ENCODE data around the gene RBM10. TPM values are rescaled to one million over a fixed set of nuclear protein-coding genes. Genes with fewer than 3 reads are reported as not detected.

RBM10 gene
- polyA plus RNA-seq, 1 donor, result 39.5 TPM

- no peak overlapping the region for H3K27ac ChIP-seq (ENCODE audit: low read length)
- no peak for DNase-seq
- WGBS (ENCODE audit: insufficient coverage, low lambda C conversion rate), result 87% methylated on average over 4 of the region's 23 CpGs
- no peaks in the 10 kb centered on the region for H3K9me3 ChIP-seq (ENCODE audit: control insufficient read depth, low read depth, low read length)
- H3K27me3 ChIP-seq (ENCODE audit: control insufficient read depth, insufficient read depth, low read length), result no peaks in the 10 kb centered on the region
- no peak overlapping the region for H3K4me3 ChIP-seq (ENCODE audit: low read length)
- no peaks in the 10 kb centered on the region for H3K4me1 ChIP-seq (ENCODE audit: control insufficient read depth, insufficient read depth, low read length)
- peaks cover 77% of the 10 kb centered on the region for H3K36me3 ChIP-seq (ENCODE audit: control insufficient read depth, insufficient read depth, low read length)
Measured at GRCh38 chrX:47176101-47176740, 31.2 kb downstream of the RBM10 start.

DNA sequence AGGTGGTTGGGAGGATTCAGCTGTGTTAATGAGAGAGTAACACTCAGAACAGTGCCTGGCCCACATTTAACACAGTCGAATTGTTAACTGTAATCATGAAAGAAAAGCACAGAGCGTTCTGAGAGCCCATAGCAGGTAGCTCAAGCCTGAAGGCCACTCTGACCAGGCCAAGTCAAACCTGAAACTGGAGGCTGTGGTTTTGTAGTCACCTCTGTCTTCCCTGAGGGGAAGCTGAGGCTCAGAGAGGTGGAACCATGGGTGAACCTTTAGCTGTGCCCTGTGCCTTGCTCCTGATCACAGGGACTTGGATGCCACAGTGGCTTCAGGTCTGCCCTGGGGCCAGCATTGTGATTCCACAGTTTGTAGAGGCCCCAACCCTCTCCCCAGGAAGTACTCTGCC is 32.1 kb downstream of the RBM10 start:
- no peaks in the 10 kb centered on the region for H3K9me3 ChIP-seq (ENCODE audit: control insufficient read depth, low read depth, low read length)
- DNase-seq, result no peak
- no peaks in the 10 kb centered on the region for H3K27me3 ChIP-seq (ENCODE audit: control insufficient read depth, insufficient read depth, low read length)
- H3K4me3 ChIP-seq (ENCODE audit: low read length), result no peak overlapping the region
- no CpG with 5 or more reads among the region's 2 CpGs for WGBS (ENCODE audit: insufficient coverage, low lambda C conversion rate)
- H3K27ac ChIP-seq (ENCODE audit: low read length), result no peak overlapping the region
- peaks cover 78% of the 10 kb centered on the region for H3K36me3 ChIP-seq (ENCODE audit: control insufficient read depth, insufficient read depth, low read length)
- H3K4me1 ChIP-seq (ENCODE audit: control insufficient read depth, insufficient read depth, low read length), result no peaks in the 10 kb centered on the region

DNA sequence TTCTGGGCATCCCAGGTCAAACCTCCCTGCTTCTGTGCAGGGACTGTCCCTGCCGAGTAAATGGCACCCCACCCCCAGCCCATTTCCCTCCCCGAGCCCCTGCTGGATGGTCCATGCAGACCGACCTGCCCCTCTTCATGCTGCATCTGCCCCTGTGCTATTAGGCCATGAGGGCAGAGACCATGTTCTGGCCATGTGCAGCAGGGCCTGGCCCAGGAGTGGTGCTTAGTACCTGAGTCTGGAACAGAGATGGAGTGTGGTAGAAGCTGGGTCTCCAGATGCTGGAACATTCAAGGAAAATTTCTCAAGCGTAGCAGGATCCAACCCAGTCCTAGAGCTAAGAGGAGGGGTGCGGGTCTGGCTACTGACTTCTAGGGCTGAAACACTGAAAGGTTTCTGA is 33.3 kb downstream of the RBM10 start:
- Histone ChIP-seq H3K36me3 (ENCODE audit: control insufficient read depth, insufficient read depth, low read length) (peaks cover 75% of the 10 kb centered on the region), H3K27ac (ENCODE audit: low read length) (no peak overlapping the region)

GRCh38 chrX:47179221-47179927 is 34.4 kb downstream of the RBM10 start:
- no peak overlapping the region for H3K4me3 ChIP-seq (ENCODE audit: low read length)
- no CpG with 5 or more reads among the region's 14 CpGs for WGBS (ENCODE audit: insufficient coverage, low lambda C conversion rate)
- no peaks in the 10 kb centered on the region for H3K27me3 ChIP-seq (ENCODE audit: control insufficient read depth, insufficient read depth, low read length)
- H3K9me3 ChIP-seq (ENCODE audit: control insufficient read depth, low read depth, low read length), result no peaks in the 10 kb centered on the region
- DNase-seq, result no peak
- H3K27ac ChIP-seq (ENCODE audit: low read length), result no peak overlapping the region
- peaks cover 68% of the 10 kb centered on the region for H3K36me3 ChIP-seq (ENCODE audit: control insufficient read depth, insufficient read depth, low read length)
- no peaks in the 10 kb centered on the region for H3K4me1 ChIP-seq (ENCODE audit: control insufficient read depth, insufficient read depth, low read length)

More for the DNA sequence above, 33.3 kb downstream of the RBM10 start:
- no peak overlapping the region for H3K4me3 ChIP-seq (ENCODE audit: low read length)
- no CpG with 5 or more reads among the region's 5 CpGs for WGBS (ENCODE audit: insufficient coverage, low lambda C conversion rate)
- DNase-seq, result no peak
- no peaks in the 10 kb centered on the region for H3K27me3 ChIP-seq (ENCODE audit: control insufficient read depth, insufficient read depth, low read length)
- H3K4me1 ChIP-seq (ENCODE audit: control insufficient read depth, insufficient read depth, low read length), result no peaks in the 10 kb centered on the region
- no peaks in the 10 kb centered on the region for H3K9me3 ChIP-seq (ENCODE audit: control insufficient read depth, low read depth, low read length)

DNA sequence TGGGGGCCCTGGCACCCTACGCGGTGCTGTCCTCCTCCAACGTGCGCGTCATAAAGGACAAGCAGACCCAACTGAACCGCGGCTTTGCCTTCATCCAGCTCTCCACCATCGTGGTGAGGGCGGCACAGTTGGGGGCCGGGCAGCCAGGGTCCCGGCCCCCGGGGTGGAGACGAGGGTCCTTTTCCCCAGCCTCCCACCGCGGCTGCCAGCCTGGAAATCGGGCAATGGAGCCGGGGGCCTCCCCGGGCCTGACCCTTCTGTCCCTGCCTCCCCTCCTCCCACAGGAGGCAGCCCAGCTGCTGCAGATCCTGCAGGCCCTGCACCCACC is 34.9 kb downstream of the RBM10 start:
- no peak for DNase-seq
- WGBS (ENCODE audit: insufficient coverage, low lambda C conversion rate), result no CpG with 5 or more reads among the region's 18 CpGs
- Histone ChIP-seq H3K4me1 (ENCODE audit: control insufficient read depth, insufficient read depth, low read length) (no peaks in the 10 kb centered on the region), H3K4me3 (ENCODE audit: low read length) (no peak overlapping the region), H3K27me3 (ENCODE audit: control insufficient read depth, insufficient read depth, low read length) (no peaks in the 10 kb centered on the region), H3K27ac (ENCODE audit: low read length) (no peak overlapping the region), H3K36me3 (ENCODE audit: control insufficient read depth, insufficient read depth, low read length) (peaks cover 68% of the 10 kb centered on the region), H3K9me3 (ENCODE audit: control insufficient read depth, low read depth, low read length) (no peaks in the 10 kb centered on the region)

DNA sequence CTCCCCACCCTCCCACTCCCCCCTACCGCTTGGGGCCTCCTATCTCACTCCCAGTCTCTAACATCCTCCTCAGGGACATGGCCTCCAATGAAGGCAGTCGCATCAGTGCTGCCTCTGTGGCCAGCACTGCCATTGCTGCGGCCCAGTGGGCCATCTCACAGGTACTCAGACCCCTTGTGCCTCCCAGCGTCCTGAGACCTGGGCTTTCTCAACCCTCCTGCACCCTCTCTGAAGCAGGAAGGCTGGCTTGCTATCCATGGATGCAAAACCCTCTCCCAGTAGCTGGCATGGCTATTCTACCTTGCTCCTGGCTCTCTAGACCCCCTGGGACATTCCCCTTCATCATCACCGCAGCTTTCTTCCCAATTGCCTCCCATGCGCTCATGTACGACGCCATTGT is 35.3 kb downstream of the RBM10 start:
- peaks cover 70% of the 10 kb centered on the region for H3K36me3 ChIP-seq (ENCODE audit: control insufficient read depth, insufficient read depth, low read length)
- no peaks in the 10 kb centered on the region for H3K4me1 ChIP-seq (ENCODE audit: control insufficient read depth, insufficient read depth, low read length)
- DNase-seq, result no peak
- WGBS (ENCODE audit: insufficient coverage, low lambda C conversion rate), result no CpG with 5 or more reads among the region's 8 CpGs
- H3K27ac ChIP-seq (ENCODE audit: low read length), result no peak overlapping the region
- H3K9me3 ChIP-seq (ENCODE audit: control insufficient read depth, low read depth, low read length), result no peaks in the 10 kb centered on the region
- H3K27me3 ChIP-seq (ENCODE audit: control insufficient read depth, insufficient read depth, low read length), result no peaks in the 10 kb centered on the region
- H3K4me3 ChIP-seq (ENCODE audit: low read length), result no peak overlapping the region

DNA sequence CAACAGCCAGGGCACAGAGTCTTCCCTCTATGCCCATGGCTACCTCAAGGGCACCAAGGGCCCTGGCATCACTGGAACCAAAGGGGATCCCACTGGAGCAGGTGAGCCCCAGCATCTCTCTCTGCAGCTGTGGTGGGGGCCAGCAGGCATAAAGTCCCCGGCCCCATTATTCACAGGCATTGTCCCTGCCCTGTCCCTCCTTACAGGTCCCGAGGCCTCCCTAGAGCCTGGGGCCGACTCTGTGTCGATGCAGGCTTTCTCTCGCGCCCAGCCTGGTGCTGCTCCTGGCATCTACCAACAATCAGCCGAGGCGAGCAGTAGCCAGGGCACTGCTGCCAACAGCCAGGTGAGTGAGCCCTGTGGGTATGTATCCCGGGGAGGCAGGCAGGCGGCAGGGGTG is 36.3 kb downstream of the RBM10 start:
- no CpG with 5 or more reads among the region's 10 CpGs for WGBS (ENCODE audit: insufficient coverage, low lambda C conversion rate)
- Histone ChIP-seq H3K36me3 (ENCODE audit: control insufficient read depth, insufficient read depth, low read length) (peaks cover 64% of the 10 kb centered on the region), H3K4me3 (ENCODE audit: low read length) (no peak overlapping the region), H3K27me3 (ENCODE audit: control insufficient read depth, insufficient read depth, low read length) (no peaks in the 10 kb centered on the region), H3K9me3 (ENCODE audit: control insufficient read depth, low read depth, low read length) (no peaks in the 10 kb centered on the region), H3K27ac (ENCODE audit: low read length) (no peak overlapping the region), H3K4me1 (ENCODE audit: control insufficient read depth, insufficient read depth, low read length) (no peaks in the 10 kb centered on the region)
- DNase-seq, result no peak

DNA sequence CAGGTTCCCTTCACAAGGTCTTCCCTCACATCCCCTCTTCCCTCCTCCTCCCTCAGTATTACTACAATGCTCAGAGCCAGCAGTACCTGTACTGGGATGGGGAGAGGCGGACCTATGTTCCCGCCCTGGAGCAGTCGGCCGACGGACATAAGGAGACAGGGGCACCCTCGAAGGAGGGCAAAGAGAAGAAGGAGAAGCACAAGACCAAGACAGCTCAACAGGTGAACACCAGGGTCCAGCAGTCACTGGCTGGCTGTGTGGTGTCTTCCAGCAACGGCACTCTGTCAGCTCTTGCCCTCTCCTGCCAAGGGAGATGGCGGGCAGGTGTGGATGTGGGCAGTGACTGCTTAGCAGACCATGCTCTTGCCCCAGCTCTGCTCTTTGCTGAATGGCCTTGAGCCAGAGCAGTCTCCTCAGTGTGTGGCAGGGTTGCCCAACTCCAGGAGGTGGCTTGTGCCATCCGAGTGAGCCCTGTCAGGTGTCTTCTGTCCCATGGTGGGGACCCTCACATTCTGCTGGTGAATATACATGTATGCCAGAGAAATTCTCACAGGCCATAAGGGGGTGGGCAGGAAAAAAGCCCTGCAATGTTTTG is 37.2 kb downstream of the RBM10 start:
- H3K9me3 ChIP-seq (ENCODE audit: control insufficient read depth, low read depth, low read length), result no peaks in the 10 kb centered on the region
- H3K4me3 ChIP-seq (ENCODE audit: low read length), result no peak overlapping the region
- H3K27me3 ChIP-seq (ENCODE audit: control insufficient read depth, insufficient read depth, low read length), result no peaks in the 10 kb centered on the region
- H3K4me1 ChIP-seq (ENCODE audit: control insufficient read depth, insufficient read depth, low read length), result no peaks in the 10 kb centered on the region
- H3K27ac ChIP-seq (ENCODE audit: low read length), result no peak overlapping the region
- peaks cover 64% of the 10 kb centered on the region for H3K36me3 ChIP-seq (ENCODE audit: control insufficient read depth, insufficient read depth, low read length)
- no CpG with 5 or more reads among the region's 9 CpGs for WGBS (ENCODE audit: insufficient coverage, low lambda C conversion rate)
- no peak for DNase-seq

DNA sequence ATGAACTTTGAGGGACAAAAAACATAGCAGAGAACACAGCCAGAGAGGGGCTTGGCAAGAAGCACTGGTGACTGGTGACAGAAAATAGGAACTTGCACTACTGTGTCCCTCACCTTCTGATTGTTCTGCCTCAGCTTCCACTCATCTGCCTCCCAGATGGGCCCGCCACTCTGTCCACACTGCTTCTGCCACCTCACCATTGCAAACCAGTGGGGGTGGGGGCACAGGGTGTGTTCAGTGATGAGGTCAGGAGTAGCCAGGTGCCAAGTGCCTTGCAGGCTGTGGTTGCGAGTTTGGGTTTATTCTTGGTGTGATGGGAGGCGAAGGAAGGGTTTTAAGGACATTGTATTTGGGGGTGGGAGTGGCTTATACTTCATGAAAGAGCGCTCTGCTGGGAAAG is 39.5 kb downstream of the RBM10 start:
- no peak for DNase-seq
- Histone ChIP-seq H3K27ac (ENCODE audit: low read length) (no peak overlapping the region), H3K4me1 (ENCODE audit: control insufficient read depth, insufficient read depth, low read length) (no peaks in the 10 kb centered on the region), H3K27me3 (ENCODE audit: control insufficient read depth, insufficient read depth, low read length) (no peaks in the 10 kb centered on the region), H3K9me3 (ENCODE audit: control insufficient read depth, low read depth, low read length) (no peaks in the 10 kb centered on the region), H3K36me3 (ENCODE audit: control insufficient read depth, insufficient read depth, low read length) (peaks cover 49% of the 10 kb centered on the region), H3K4me3 (ENCODE audit: low read length) (no peak overlapping the region)
- WGBS (ENCODE audit: insufficient coverage, low lambda C conversion rate), result no CpG with 5 or more reads among the region's 4 CpGs

- peaks cover 45% of the 10 kb centered on the region for H3K36me3 ChIP-seq (ENCODE audit: control insufficient read depth, insufficient read depth, low read length)
- no peaks in the 10 kb centered on the region for H3K27me3 ChIP-seq (ENCODE audit: control insufficient read depth, insufficient read depth, low read length)
- no peak for DNase-seq
- WGBS (ENCODE audit: insufficient coverage, low lambda C conversion rate), result no CpG with 5 or more reads among the region's 17 CpGs
- no peak overlapping the region for H3K27ac ChIP-seq (ENCODE audit: low read length)
- no peak overlapping the region for H3K4me3 ChIP-seq (ENCODE audit: low read length)
- no peaks in the 10 kb centered on the region for H3K9me3 ChIP-seq (ENCODE audit: control insufficient read depth, low read depth, low read length)
- H3K4me1 ChIP-seq (ENCODE audit: control insufficient read depth, insufficient read depth, low read length), result peaks cover under 1% of the 10 kb centered on the region
Measured at GRCh38 chrX:47185241-47185640, 40.2 kb downstream of the RBM10 start.
